ENCODE results near the gene CAMTA1.

Gene CAMTA1

GRCh38 chr1:7259955-7260354 lies 474.7 kb downstream of the CAMTA1 start:
- no peak for DNase-seq (ENCODE audit: low spot score)
- no peak for TF ChIP-seq CTCF (conservative IDR thresholded peaks at IDR 0.05; ENCODE audit: low read depth)
- POLR2A ChIA-PET (ENCODE audit: low non-redundant PET): no interaction called here
- CTCF ChIA-PET: no interaction called here
- no peak overlapping the region for H3K27ac ChIP-seq

- CTCF ChIA-PET: interaction anchor here (0.6 to 0.7 kb wide), 3 partner anchors 214 to 379 kb away, joined by 3 to 5 read pairs (median 3); no protein-coding TSS in a partner anchor
- no peak for DNase-seq (ENCODE audit: low spot score)
- no peak overlapping the region for H3K27ac ChIP-seq
- no peak for TF ChIP-seq CTCF (conservative IDR thresholded peaks at IDR 0.05; ENCODE audit: low read depth)
- POLR2A ChIA-PET (ENCODE audit: low non-redundant PET): no interaction called here
Observed at GRCh38 chr1:7261490-7261889, 476.2 kb downstream of the CAMTA1 start.

GRCh38 chr1:7262611-7263010 lies 477.4 kb downstream of the CAMTA1 start:
- CTCF ChIA-PET: no interaction called here
- peak overlapping the region; percentile 77 for H3K27ac ChIP-seq

GRCh38 chr1:7263021-7263960 lies 478.0 kb downstream of the CAMTA1 start:
- POLR2A ChIA-PET (ENCODE audit: low non-redundant PET): no interaction called here

More at GRCh38 chr1:7262611-7263010, 477.4 kb downstream of the CAMTA1 start:
- TF ChIP-seq CTCF (conservative IDR thresholded peaks at IDR 0.05; ENCODE audit: low read depth): no peak
- no peak for DNase-seq (ENCODE audit: low spot score)
- POLR2A ChIA-PET (ENCODE audit: low non-redundant PET): no interaction called here

GRCh38 chr1:7264101-7264500 lies 478.8 kb downstream of the CAMTA1 start:
- CTCF ChIA-PET: no interaction called here
- H3K27ac ChIP-seq: peak overlapping the region; percentile 35; the same call in 1 of the 2 replicates
- no peak for TF ChIP-seq CTCF (conservative IDR thresholded peaks at IDR 0.05; ENCODE audit: low read depth)
- POLR2A ChIA-PET (ENCODE audit: low non-redundant PET): no interaction called here
- no peak for DNase-seq (ENCODE audit: low spot score)

More at GRCh38 chr1:7263021-7263960, 478.0 kb downstream of the CAMTA1 start:
- no peak for TF ChIP-seq CTCF (conservative IDR thresholded peaks at IDR 0.05; ENCODE audit: low read depth)
- DNase-seq (ENCODE audit: low spot score): no peak
- CTCF ChIA-PET: no interaction called here
- peak overlapping the region; percentile 77 for H3K27ac ChIP-seq

GRCh38 chr1:7265771-7266371 lies 480.6 kb downstream of the CAMTA1 start:
- DNase-seq (ENCODE audit: low spot score): peak; percentile 92
- no peak for TF ChIP-seq CTCF (conservative IDR thresholded peaks at IDR 0.05; ENCODE audit: low read depth)
- ChIA-PET CTCF (interaction anchor here (0.5 to 0.6 kb wide), 2 partner anchors 55 to 483 kb away, joined by 3 to 4 read pairs; no protein-coding TSS in a partner anchor), POLR2A (ENCODE audit: low non-redundant PET) (no interaction called here)
- peak overlapping the region; percentile 92 for H3K27ac ChIP-seq
